ENCODE data around the gene VSX2.
A peak's percentile ranks its signal among the peaks of the same experiment; 100 is the strongest.
"Not testable (repeated sequence)": the region's sequence is repeated elsewhere in the genome, so short reads cannot be mapped to it uniquely, and the experiment has no call there.

VSX2 gene

DNA sequence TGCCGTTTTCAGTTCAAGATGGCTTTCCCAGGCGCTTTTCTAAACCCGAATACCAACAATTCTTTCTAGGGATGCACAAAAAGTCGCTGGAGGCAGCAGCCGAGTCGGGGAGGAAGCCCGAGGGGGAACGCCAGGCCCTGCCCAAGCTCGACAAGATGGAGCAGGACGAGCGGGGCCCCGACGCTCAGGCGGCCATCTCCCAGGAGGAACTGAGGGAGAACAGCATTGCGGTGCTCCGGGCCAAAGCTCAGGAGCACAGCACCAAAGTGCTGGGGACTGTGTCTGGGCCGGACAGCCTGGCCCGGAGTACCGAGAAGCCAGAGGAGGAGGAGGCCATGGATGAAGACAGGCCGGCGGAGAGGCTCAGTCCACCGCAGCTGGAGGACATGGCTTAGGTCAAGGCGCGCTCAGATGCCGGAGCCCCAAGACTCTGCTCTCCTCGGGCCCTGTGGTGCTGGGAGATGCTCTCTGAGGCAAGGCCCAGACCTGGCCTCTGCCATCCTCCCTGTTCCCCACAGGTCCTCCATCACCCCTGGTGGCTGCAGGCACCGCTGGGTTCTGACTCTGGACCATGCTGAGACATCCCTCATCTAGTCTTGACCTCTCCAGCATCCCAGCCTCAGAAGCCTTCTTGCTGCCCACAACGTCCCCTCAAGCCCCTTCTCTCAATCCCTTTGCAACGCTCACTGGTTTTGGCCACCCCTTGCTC, 21.4 kb downstream of the VSX2 start:
- DNase-seq (ENCODE audit: low spot score), result no peak

- DNase-seq (ENCODE audit: low spot score), result no peak
Observed at GRCh38 chr14:74261288-74261687, 22.0 kb downstream of the VSX2 start.

- DNase-seq (ENCODE audit: low spot score), result no peak
Observed at GRCh38 chr14:74262076-74262475, 22.8 kb downstream of the VSX2 start.

DNA sequence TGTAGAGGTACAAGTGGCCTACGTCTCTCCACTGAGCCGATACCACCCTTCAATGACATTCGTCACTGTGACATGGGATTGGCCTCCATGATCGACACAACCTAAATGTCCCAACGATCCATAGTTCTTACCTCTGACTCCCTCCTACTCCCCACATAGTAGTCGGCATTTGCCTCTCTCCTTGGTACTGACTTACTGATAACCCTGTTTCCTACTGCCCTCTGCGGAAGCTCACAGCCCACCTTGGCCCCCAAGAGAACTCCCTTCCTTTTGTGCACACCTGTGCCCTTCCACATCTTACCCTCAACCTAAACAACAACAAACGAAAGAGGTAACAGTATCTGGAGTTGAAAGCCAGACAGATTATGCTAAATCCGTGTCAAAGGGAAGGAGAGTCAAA, 23.9 kb downstream of the VSX2 start:
- DNase-seq (ENCODE audit: low spot score), result no peak

DNA sequence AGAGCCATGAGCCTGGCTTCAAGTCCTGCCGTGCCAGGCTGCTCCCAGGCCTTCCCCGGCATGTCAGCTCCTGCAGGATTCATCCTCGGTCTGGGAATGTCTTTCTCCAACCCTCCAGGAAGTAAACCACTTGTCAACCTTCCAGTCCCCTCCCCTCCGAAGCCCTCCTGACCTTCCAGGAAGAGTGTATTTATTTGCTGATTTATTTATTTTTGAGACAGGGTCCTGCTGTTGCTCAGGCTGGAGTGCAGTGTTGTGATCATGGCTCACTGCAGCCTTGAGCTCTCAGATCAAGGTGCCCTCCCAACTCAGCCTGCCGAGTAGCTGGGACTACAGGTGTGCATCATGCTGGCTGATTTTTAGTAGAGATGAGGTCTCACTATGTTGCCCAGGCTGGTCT, 24.7 kb downstream of the VSX2 start:
- DNase-seq (ENCODE audit: low spot score), result no peak

- DNase-seq (ENCODE audit: low spot score), result no peak
Observed at GRCh38 chr14:74265301-74265965, 26.2 kb downstream of the VSX2 start.

DNA sequence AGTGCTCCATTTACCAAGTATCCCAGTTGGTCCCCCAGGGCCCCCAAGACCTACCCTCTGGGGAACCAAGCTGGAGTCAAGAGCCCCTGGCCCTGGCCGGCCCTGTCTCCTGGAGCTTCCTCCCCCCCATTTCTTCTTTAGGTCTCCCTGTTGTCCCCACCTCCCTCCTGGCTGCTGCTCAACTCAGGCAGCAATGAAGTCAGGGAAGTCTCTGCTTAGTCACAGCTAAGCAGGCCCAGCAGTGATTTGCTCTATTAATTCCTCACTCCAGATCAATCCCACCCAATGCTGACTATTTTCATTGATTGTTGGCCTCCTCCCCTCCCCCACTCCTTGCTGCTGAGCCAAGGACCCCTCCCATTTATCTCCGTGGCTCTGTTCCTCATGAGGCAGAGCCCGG, 28.3 kb downstream of the VSX2 start:
- no peak for DNase-seq (ENCODE audit: low spot score)

DNA sequence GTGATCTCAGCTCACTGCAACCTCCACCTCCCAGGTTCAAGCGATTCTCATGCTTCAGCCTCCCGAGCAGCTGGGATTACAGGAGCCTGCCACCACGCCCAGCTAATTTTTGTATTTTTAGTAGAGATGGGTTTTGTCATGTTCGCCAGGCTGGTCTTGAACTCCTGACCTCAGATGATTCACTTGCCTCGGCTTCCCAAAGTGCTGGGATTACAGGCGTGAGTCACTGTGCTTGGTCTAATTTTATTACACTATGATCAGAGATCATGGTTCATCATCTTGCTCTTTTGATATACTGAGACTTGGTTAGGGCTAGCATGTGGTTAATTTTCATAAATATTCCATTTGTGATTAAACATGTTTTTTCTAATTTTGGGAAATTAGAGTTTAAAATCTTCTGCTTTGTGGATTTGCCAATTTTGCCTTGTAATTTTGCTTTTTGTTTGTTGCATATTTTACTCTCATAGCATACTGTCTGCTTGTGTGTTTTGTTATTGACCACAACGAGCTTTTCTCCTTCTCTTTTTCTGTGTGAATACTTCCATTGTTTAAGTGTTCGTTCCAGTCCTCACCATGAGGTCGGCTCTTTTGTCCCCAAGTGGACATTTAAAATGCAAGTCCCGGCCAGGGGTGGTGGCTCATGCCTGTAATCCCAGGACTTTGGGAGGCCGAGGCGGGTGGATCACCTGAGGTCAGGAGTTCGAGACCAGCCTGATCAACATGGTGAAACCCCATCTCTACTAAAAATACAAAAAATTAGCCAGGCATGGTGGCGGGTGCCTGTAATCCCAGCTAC, 31.3 kb downstream of the VSX2 start:
- not testable (repeated sequence) for DNase-seq (ENCODE audit: low spot score)

GRCh38 chr14:74271365-74271764, 32.1 kb downstream of the VSX2 start:
- DNase-seq (ENCODE audit: low spot score), result no peak

- no peak for DNase-seq (ENCODE audit: low spot score)
Observed at GRCh38 chr14:74275241-74275841, 36.1 kb downstream of the VSX2 start.

- no peak for DNase-seq (ENCODE audit: low spot score)
Observed at GRCh38 chr14:74278080-74278479, 38.8 kb downstream of the VSX2 start.

DNA sequence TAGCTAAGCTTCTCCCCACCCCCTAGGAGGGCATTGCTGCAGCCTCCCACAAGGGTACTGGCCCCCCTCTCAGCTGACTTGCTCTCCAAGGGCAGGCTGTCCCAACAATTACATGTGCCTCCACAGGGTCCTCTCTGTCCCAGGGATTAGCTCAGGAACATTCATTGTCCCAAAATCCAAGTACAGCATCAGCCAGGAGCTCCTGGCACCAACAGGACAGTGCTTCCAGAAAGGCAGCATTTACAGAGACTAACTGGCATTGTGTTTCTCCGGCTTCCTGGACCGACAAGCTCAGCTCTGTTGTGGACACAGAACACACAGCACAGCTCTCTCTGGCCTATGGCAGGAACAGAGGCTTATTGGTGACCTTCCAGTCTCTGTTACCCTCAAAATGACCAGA, 41.8 kb downstream of the VSX2 start:
- no peak for DNase-seq (ENCODE audit: low spot score)

- DNase-seq (ENCODE audit: low spot score), result no peak
Observed at GRCh38 chr14:74286736-74287135, 47.5 kb downstream of the VSX2 start.

GRCh38 chr14:74289801-74290200, 50.6 kb downstream of the VSX2 start:
- no peak for DNase-seq (ENCODE audit: low spot score)

DNA sequence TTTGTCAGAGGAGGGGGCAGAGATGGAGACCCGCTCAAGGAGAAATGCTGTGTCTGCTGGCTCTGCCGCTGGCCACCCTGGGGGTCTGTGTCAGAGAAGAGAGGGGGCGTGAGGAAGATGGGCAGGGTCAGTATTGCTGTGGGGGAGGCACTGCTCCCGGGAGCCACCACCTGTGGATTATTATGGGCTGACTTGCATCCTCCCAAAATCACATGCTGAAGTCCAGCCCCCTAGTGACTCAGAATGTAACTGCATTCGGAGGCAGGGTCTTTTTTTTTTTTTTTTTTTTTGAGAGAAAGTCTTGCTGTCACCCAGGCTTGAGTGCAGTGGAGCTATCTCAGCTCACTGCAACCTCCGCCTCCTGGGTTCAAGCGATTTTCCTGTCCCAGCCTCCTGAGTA, 51.2 kb downstream of the VSX2 start:
- DNase-seq (ENCODE audit: low spot score), result peak; percentile 37

DNA sequence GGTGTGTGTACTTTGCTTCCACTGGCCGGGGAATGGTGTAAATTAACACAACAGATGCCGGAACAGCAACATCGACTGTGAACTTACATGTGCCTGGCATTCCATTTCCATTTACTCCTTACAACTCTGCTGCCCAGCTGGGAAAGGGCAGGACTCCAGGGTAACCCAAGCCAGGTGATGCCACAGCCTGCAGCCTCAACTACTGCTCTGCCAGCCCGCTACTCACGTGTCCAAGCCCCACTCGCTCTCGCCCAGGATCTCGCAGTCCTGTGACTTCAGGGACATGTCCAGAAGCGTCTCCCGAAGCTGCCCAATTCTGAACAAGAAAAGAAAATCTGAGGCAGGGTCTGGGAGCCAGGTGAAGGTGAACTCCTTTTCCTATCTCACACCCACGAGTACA, 52.8 kb downstream of the VSX2 start:
- no peak for DNase-seq (ENCODE audit: low spot score)

DNA sequence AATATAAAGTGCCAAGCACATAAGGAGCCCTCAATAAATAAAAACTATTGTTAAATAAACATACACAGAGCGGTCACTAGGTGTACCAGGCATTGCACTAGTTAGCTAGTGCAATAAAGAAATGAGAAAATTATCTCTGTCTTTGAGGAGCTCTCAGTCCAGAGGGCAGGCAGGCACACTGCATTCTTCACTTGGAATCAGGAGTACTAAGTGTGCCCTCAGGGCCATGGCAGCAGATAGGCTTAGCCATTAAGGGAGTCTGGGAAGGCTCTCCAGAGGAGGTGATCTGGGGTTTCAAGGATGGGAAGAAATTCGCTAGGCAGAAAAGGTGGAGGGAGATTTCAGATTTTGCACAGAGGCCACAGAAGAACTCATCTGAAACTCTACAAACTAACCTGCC, 54.4 kb downstream of the VSX2 start:
- DNase-seq (ENCODE audit: low spot score), result no peak

GRCh38 chr14:74296037-74296467, 56.8 kb downstream of the VSX2 start:
- no peak for DNase-seq (ENCODE audit: low spot score)

- no peak for DNase-seq (ENCODE audit: low spot score)
Observed at GRCh38 chr14:74297986-74298385, 58.7 kb downstream of the VSX2 start.

DNA sequence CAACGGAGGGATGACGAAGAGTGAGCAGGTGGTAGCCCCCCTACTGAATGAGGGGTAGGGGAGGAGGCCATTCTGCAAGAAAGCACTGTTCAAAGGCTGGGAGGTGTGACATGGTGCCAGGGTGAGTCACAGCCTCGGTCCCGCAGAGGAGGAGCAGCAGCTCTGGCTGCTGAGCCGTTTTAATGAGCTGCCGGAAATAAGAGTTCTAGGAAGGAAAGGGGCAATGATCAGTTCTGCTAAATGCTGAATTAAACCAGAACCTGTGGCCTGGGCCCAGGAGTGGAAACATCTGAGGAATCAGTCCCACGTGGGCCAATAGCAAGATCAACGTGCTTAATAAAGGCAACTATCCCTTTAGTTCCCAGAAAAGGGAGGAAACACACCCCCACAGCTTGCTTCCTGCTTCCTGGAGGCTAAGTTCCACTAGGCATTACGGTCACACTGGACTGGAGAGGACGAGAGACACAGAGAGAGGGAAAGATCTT, 59.9 kb downstream of the VSX2 start:
- DNase-seq (ENCODE audit: low spot score), result no peak

GRCh38 chr14:74301594-74302151, 62.4 kb downstream of the VSX2 start:
- DNase-seq (ENCODE audit: low spot score), result no peak

GRCh38 chr14:74302152-74302628, 62.9 kb downstream of the VSX2 start:
- peak; percentile 63 for DNase-seq (ENCODE audit: low spot score)

Data from hematopoietic multipotent progenitor cell treated with erythropoietin and hydrocortisone succinate and interleukin-3 and kit ligand, for 15 days (in vitro differentiated cells).